AG09319 (cell line): ENCODE results near the gene MRPS12.

Experiments
- DNase-seq: peaks from one replicate; pipeline ENCODE4 v3.0.0-alpha.2; 2010; ENCODE audit warnings: low read depth; ENCODE audit errors: extremely low read depth
- TF ChIP-seq, protein P1 (sequence below): IDR thresholded peaks from 2 replicates; pipeline ENCODE4 v1.5.1; 2011; ENCODE audit warnings: low read depth, mild to moderate bottlenecking, inconsistent platforms, low read length, moderate library complexity

Gene MRPS12

DNA sequence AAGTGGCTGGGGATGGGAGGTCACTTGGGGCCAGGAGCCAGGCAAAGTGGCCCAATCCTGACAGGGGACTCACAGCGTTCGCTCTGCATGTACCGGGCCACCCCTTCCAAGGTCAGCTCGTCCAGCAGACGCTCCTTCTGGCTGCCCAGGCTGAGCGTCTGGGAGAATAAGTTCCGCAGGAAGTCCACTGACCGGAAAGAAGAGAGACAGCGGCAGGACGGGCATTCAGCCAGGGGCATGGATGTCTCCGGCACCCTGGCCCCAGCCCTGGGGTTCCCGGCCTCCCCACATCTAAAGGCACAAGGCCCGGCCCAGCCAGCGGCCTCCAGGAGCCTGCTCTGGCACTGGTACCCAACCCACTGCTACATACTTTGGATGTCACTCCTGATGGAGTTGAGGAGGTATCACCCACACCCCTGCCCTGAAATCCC is 37.4 kb upstream of the MRPS12 start:
- DNase-seq: no peak
- TF ChIP-seq, protein P1, sequence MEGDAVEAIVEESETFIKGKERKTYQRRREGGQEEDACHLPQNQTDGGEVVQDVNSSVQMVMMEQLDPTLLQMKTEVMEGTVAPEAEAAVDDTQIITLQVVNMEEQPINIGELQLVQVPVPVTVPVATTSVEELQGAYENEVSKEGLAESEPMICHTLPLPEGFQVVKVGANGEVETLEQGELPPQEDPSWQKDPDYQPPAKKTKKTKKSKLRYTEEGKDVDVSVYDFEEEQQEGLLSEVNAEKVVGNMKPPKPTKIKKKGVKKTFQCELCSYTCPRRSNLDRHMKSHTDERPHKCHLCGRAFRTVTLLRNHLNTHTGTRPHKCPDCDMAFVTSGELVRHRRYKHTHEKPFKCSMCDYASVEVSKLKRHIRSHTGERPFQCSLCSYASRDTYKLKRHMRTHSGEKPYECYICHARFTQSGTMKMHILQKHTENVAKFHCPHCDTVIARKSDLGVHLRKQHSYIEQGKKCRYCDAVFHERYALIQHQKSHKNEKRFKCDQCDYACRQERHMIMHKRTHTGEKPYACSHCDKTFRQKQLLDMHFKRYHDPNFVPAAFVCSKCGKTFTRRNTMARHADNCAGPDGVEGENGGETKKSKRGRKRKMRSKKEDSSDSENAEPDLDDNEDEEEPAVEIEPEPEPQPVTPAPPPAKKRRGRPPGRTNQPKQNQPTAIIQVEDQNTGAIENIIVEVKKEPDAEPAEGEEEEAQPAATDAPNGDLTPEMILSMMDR: no peak

- TF ChIP-seq, protein P1: no peak
Measured at GRCh38 chr19:38894968-38895367, 35.8 kb upstream of the MRPS12 start.

GRCh38 chr19:38898788-38899446 is 31.8 kb upstream of the MRPS12 start:
- TF ChIP-seq, protein P1: no peak
- no peak for DNase-seq

More at GRCh38 chr19:38894968-38895367, 35.8 kb upstream of the MRPS12 start:
- DNase-seq: no peak

- peak; percentile 97 for DNase-seq
- TF ChIP-seq, protein P1: no peak; the same call in 1 of the 2 replicates
Measured at GRCh38 chr19:38899447-38900201, 31.1 kb upstream of the MRPS12 start, which contains the start of the genes NFKBIB and SIRT2. TSS of gene NFKBIB (plus strand) at chr19:38899969. CDS start at chr19:38900033, 64 bp downstream. TSS of gene SIRT2 (minus strand) at chr19:38899618. CDS start at chr19:38899521, 97 bp downstream.

DNA sequence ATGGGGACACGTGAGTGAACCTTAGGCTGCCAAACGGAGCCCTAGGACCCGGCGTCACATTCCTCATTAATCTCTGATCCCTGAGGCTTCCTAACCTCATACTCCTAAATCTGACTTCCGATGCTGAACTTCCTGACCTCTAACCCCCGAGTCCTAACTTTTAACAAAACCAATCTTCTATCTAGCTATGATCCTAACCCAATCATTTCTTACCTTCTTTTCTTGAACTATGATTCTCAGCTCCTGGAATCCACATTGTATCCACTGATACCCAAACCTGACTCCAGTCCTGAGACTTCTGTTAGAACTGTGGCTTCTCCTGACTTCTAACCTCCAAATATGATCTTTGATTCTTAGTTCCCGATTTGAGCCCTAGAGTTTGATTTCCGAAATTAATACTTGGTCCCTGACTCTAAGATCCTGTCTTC is 30.5 kb upstream of the MRPS12 start:
- no peak for DNase-seq
- TF ChIP-seq, protein P1: no peak

DNA sequence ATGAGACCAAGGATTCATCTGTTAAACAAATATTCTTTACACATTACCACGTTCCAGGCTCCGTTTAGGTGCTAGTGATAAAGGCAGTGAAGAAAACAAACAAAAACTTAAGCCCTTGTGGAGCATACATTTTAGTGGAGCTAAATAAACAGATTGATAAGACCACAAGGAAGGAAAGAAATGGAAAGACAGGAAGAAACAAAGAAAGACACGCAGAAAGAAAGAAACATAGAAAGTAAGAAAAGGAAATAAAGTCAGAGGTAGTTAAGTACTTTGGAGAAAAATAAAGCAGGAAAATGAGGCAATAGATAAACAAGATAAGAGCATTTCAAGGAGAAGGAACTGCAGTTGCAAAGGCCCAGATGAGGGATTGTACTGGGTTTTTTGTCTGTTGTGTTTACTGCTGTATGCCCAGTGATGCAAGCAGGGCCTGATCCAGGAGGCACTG is 30.0 kb upstream of the MRPS12 start:
- DNase-seq: no peak
- TF ChIP-seq, protein P1: no peak

DNA sequence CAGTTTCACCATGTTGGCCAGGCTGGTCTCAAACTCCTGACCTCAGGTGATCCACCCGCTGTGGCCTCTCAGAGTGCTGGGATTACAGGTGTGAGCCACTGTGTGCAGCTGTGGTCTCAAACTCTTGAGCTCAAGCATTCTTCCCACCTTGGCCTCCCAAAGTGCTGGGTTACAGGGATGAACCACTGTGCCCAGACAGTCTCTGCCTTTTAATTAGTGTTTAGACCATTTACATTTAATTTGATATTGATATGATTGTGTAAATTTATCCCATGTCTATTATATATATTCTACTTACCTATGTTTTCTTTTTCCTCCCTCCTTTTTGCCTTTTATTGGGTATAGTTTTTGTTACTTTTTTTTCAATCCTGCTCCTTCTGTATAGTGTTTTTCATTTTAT is 29.1 kb upstream of the MRPS12 start:
- DNase-seq: no peak
- TF ChIP-seq, protein P1: no peak
